IMR-90 (cell line): Measurements from ENCODE around the gene SPATA13. TPM values are rescaled to one million over a fixed set of nuclear protein-coding genes. Genes with fewer than 3 reads are reported as not detected.

Experiments
- ATAC-seq: fragments of 200-7000 bp; cut with Tn5 transposase; 2 replicates; pipeline ENCODE4 v1.9.1; 2020; ENCODE audit warnings: low read depth, mild to moderate bottlenecking, moderate library complexity
- BruUV-seq: library from RNA; stranded (reverse); fragments of 400-500 nt; replicated peaks from 2 replicates; lab custom pipeline; 2021; lab: Mats Ljungman, UMichigan
- CTCF ChIA-PET: fragments of 300-600 bp; formaldehyde crosslinking; extraction: SDS; loops from one replicate; lab custom pipeline; 2021; ENCODE audit warnings: antibody characterized with exemption; lab: Yijun Ruan, JAX
- POLR2A ChIA-PET: fragments of 300-600 bp; sonication (Branson Sonifier 250); formaldehyde crosslinking; loops from one replicate; lab custom pipeline; 2022; ENCODE audit warnings: antibody characterized with exemption; ENCODE audit not compliant: unreplicated experiment; lab: Charles Lee
- DNase-seq: peaks from one replicate; pipeline ENCODE4 v3.0.0; 2013
- H2AFZ ChIP-seq: replicated peaks from 2 replicates; pipeline ENCODE3; 2013; ENCODE audit warnings: low read length, mild to moderate bottlenecking; ENCODE audit not compliant: poor library complexity
- H2AK5ac ChIP-seq: 2 replicates; pipeline ENCODE4 v1.6.1; 2013; ENCODE audit warnings: low read depth, low read length, inconsistent platforms
- H2AK9ac ChIP-seq: replicated peaks from 2 replicates; pipeline ENCODE3; 2013; ENCODE audit warnings: mild to moderate bottlenecking, low read depth, low read length, moderate library complexity; ENCODE audit not compliant: poor library complexity
- H2BK120ac ChIP-seq: 2 replicates; pipeline ENCODE4 v1.6.1; 2013; ENCODE audit warnings: low read depth, low read length, inconsistent platforms
- H2BK15ac ChIP-seq: 3 replicates; pipeline ENCODE4 v1.6.1; 2013; ENCODE audit warnings: low read depth, low read length, inconsistent platforms
- H2BK20ac ChIP-seq: 2 replicates; pipeline ENCODE4 v1.6.1; 2013; ENCODE audit warnings: low read depth, mild to moderate bottlenecking, inconsistent platforms, low read length, moderate library complexity
- H2BK5ac ChIP-seq: 2 replicates; pipeline ENCODE4 v1.6.1; 2013; ENCODE audit warnings: mild to moderate bottlenecking, low read depth, low read length, inconsistent platforms; ENCODE audit not compliant: poor library complexity, severe bottlenecking
- H3K14ac ChIP-seq: replicated peaks from 2 replicates; pipeline ENCODE4 v1.6.1; 2013; ENCODE audit warnings: low read depth, low read length, inconsistent platforms
- H3K18ac ChIP-seq: 2 replicates; pipeline ENCODE4 v1.6.1; 2013; ENCODE audit warnings: low read depth, low read length, control low read depth
- H3K23ac ChIP-seq: 2 replicates; pipeline ENCODE4 v1.6.1; 2013; ENCODE audit warnings: low read depth, low read length, inconsistent platforms
- H3K27ac ChIP-seq: 2 replicates; pipeline ENCODE4 v1.5.1; 2013; ENCODE audit warnings: mild to moderate bottlenecking, control low read depth, low read length; ENCODE audit not compliant: insufficient read depth
- H3K27me3 ChIP-seq: 2 replicates; pipeline ENCODE4 v1.6.1; 2013; ENCODE audit warnings: low read length; ENCODE audit not compliant: control insufficient read depth, insufficient read depth
- H3K36me3 ChIP-seq: 2 replicates; pipeline ENCODE4 v1.6.1; 2013; ENCODE audit warnings: low read length, mixed read lengths; ENCODE audit not compliant: control insufficient read depth, insufficient read depth
- H3K4ac ChIP-seq: 2 replicates; pipeline ENCODE4 v1.6.1; 2013; ENCODE audit warnings: low read depth, low read length, inconsistent platforms
- H3K4me1 ChIP-seq: 2 replicates; pipeline ENCODE4 v1.6.1; 2013; ENCODE audit warnings: low read length, mixed read lengths; ENCODE audit not compliant: control insufficient read depth, insufficient read depth
- H3K4me2 ChIP-seq: 2 replicates; pipeline ENCODE4 v1.6.1; 2013; ENCODE audit warnings: low read depth, mild to moderate bottlenecking, control low read depth, low read length, moderate library complexity
- H3K4me3 ChIP-seq: 2 replicates; pipeline ENCODE4 v1.5.1; 2013; ENCODE audit warnings: low read depth, mild to moderate bottlenecking, control low read depth, low read length, moderate library complexity; ENCODE audit not compliant: insufficient read depth
- H3K56ac ChIP-seq: 2 replicates; pipeline ENCODE4 v1.6.1; 2013; ENCODE audit warnings: low read length, inconsistent platforms; ENCODE audit not compliant: insufficient read depth; ENCODE audit errors: extremely low read depth
- H3K79me1 ChIP-seq, 2 experiments: 2 replicates each; pipeline ENCODE4 v1.6.1; 2013; ENCODE audit warnings: low read length in 2 of 2, inconsistent platforms in 1 of 2, low read depth in 1 of 2
- H3K9ac ChIP-seq: 2 replicates; pipeline ENCODE4 v1.6.1; 2013; ENCODE audit warnings: low read depth, low read length, control low read depth
- H3K9me1 ChIP-seq: 2 replicates; pipeline ENCODE4 v1.6.1; 2013; ENCODE audit warnings: low read length, inconsistent platforms; ENCODE audit not compliant: insufficient read depth
- H3K9me3 ChIP-seq: 2 replicates; pipeline ENCODE4 v1.6.1; 2013; ENCODE audit warnings: low read length; ENCODE audit not compliant: control insufficient read depth, insufficient read depth
- H4K20me1 ChIP-seq: 2 replicates; pipeline ENCODE4 v1.6.1; 2013; ENCODE audit warnings: low read length, inconsistent platforms; ENCODE audit not compliant: insufficient read depth
- H4K5ac ChIP-seq: 2 replicates; pipeline ENCODE4 v1.6.1; 2013; ENCODE audit warnings: mild to moderate bottlenecking, low read depth, low read length, control low read depth
- H4K8ac ChIP-seq, 2 experiments: 2 replicates each; pipeline ENCODE4 v1.6.1; 2013; ENCODE audit warnings: low read depth in 2 of 2, low read length in 2 of 2, control low read depth in 1 of 2, inconsistent platforms in 1 of 2
- H4K91ac ChIP-seq: 2 replicates; pipeline ENCODE4 v1.6.1; 2013; ENCODE audit warnings: low read depth, low read length, inconsistent platforms; ENCODE audit not compliant: insufficient read depth
- CEBPB ChIP-seq: IDR thresholded peaks from 2 replicates; pipeline ENCODE4 v1.6.1; 2012; ENCODE audit warnings: low read depth, low read length, improper control_type of control experiment
- FOS ChIP-seq: fragments of 150-350 bp; IDR thresholded peaks from 2 replicates; pipeline ENCODE4 v1.6.1; 2016; ENCODE audit warnings: low read depth, low read length
- WGBS, 2 experiments: methylation state at CpG; one replicate each; pipeline versions ENCODE4 v1.1.5 to v1.1.7; 2013; ENCODE audit warnings: missing lambda C conversion rate in 2 of 2; ENCODE audit not compliant: insufficient read length in 1 of 2; ENCODE audit errors: extremely low coverage in 2 of 2; 5-methylcytosine and 5-hydroxymethylcytosine counted together
- dilution Hi-C: fragments of 300-500 bp; cut with HindIII; formaldehyde crosslinking; loops from one replicate; pipeline ENCODE4 v1.14.3; 2018; ENCODE audit warnings: low sequenced_read_pairs; ENCODE audit not compliant: unreplicated experiment
- in situ Hi-C: fragments of 300-500 bp; cut with MboI; formaldehyde crosslinking; loops from 3 replicates; pipeline ENCODE4 v1.14.3; 2019; ENCODE audit warnings: low sequenced_read_pairs, inconsistent platforms, mixed read lengths
- intact Hi-C: fragments of 100-400 bp; cut with micrococcal nuclease; formaldehyde crosslinking; loops from 2 replicates; pipeline ENCODE4 v1.10.0; 2022
- polyA plus RNA-seq, 3 experiments: library from polyadenylated mRNA; depleted of rRNA; stranded (reverse); fragments of >200 nt; gene quantifications; 2 replicates each; pipeline ENCODE4 v1.2.3, GENCODE V29; 2012; ENCODE audit warnings: low replicate concordance in 1 of 3
- total RNA-seq: library from RNA; depleted of rRNA; stranded (reverse); fragments of >200 nt; gene quantifications from 2 replicates; pipeline ENCODE4 v1.2.3, GENCODE V29; 2012
- TF ChIP-seq, protein P1 (sequence below): conservative IDR thresholded peaks from 2 replicates; pipeline ENCODE4 v1.5.1; 2012; ENCODE audit warnings: mild to moderate bottlenecking, low read depth, low read length, improper control_type of control experiment

The SPATA13 gene
- total and polyA plus RNA-seq, 2 of the 4 experiments (the other 2 are of a cell fraction), result 10.5 to 12.5 TPM

GRCh38 chr13:24187185-24187584, 26.7 kb downstream of the SPATA13 start:
- Histone ChIP-seq H3K23ac (no peak overlapping the region), H4K8ac (no peak overlapping the region), H4K91ac (no peak overlapping the region), H4K20me1 (peaks cover 3% of the 10 kb centered on the region; the same call in 1 of the 2 replicates), H2BK5ac (no peak overlapping the region), H3K4me1 (peaks cover 5% of the 10 kb centered on the region), H2AFZ (no peak overlapping the region), H2AK5ac (no peak overlapping the region), H2BK15ac (no peak overlapping the region), H2AK9ac (no peak overlapping the region), H3K4me2 (no peak overlapping the region), H3K9ac (no peak overlapping the region), H4K5ac (no peak overlapping the region), H3K27ac (no peak overlapping the region), H3K56ac (no peak overlapping the region), H2BK120ac (no peak overlapping the region), H3K9me1 (peaks cover 6% of the 10 kb centered on the region; the same call in 1 of the 2 replicates), H2BK20ac (no peak overlapping the region), H3K36me3 (no peaks in the 10 kb centered on the region; the same call in 1 of the 2 replicates), H3K27me3 (no peaks in the 10 kb centered on the region), H3K4me3 (no peak overlapping the region), H3K14ac (no peak overlapping the region), H3K4ac (no peak overlapping the region), H3K18ac (no peak overlapping the region), H3K79me1 (peaks cover 32 to 59% of the 10 kb centered on the region in 2 experiments), H3K9me3 (no peaks in the 10 kb centered on the region)
- dilution Hi-C loops (no loop called here), in situ Hi-C loops (no loop called here), intact Hi-C loops (no loop called here)
- POLR2A ChIA-PET, result no interaction called here
- BruUV-seq, result no TSS peak
- CTCF ChIA-PET, result interaction anchor here (1.0 kb wide), 1 partner anchor 10 kb away, joined by 3 read pairs; no protein-coding TSS in a partner anchor
- TF ChIP-seq, protein P1, sequence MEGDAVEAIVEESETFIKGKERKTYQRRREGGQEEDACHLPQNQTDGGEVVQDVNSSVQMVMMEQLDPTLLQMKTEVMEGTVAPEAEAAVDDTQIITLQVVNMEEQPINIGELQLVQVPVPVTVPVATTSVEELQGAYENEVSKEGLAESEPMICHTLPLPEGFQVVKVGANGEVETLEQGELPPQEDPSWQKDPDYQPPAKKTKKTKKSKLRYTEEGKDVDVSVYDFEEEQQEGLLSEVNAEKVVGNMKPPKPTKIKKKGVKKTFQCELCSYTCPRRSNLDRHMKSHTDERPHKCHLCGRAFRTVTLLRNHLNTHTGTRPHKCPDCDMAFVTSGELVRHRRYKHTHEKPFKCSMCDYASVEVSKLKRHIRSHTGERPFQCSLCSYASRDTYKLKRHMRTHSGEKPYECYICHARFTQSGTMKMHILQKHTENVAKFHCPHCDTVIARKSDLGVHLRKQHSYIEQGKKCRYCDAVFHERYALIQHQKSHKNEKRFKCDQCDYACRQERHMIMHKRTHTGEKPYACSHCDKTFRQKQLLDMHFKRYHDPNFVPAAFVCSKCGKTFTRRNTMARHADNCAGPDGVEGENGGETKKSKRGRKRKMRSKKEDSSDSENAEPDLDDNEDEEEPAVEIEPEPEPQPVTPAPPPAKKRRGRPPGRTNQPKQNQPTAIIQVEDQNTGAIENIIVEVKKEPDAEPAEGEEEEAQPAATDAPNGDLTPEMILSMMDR, result no peak
- TF ChIP-seq FOS (0 out of 2 replicates have a peak, but pooled peaks have one; percentile 39), CEBPB (peak; percentile 71)
- WGBS, 2 experiments, result 100% methylated on average over 1 of the region's 7 CpGs; no CpG with 5 or more reads in 1 of the 2 experiments
- ATAC-seq, result peak; percentile 46; the same call in 1 of the 2 replicates
- DNase-seq, result peak; percentile 64
